ENCODE results near the gene MIS12. TPM values are rescaled to one million over a fixed set of nuclear protein-coding genes. Genes with fewer than 3 reads are reported as not detected.

MIS12 gene
- total and polyA plus RNA-seq, 2 of the 13 experiments (the other 11 are each of a cell fraction or from before 2014, with no cell fraction given): 13.4 to 28.0 TPM

DNA sequence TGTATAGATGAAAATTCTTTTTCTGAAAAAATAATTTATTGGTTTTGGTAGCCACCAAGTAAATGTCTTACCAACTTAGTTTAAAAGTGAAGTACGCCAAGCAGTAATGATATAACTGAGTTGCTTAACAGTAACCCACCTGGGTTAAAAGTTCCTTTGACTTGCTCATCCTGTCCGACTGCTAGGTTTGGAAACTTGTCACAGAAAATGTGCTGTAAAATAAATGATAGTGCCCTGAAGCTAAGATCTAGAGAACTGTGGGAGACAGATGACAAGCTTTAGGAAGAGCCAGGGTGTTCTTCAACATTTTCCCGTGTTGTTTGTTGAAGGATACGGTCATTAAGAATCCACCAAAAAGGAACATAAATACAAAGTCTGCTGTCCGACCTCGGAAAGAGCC is 5.4 kb upstream of the MIS12 start (continued):
- TF ChIP-seq, protein P1, sequence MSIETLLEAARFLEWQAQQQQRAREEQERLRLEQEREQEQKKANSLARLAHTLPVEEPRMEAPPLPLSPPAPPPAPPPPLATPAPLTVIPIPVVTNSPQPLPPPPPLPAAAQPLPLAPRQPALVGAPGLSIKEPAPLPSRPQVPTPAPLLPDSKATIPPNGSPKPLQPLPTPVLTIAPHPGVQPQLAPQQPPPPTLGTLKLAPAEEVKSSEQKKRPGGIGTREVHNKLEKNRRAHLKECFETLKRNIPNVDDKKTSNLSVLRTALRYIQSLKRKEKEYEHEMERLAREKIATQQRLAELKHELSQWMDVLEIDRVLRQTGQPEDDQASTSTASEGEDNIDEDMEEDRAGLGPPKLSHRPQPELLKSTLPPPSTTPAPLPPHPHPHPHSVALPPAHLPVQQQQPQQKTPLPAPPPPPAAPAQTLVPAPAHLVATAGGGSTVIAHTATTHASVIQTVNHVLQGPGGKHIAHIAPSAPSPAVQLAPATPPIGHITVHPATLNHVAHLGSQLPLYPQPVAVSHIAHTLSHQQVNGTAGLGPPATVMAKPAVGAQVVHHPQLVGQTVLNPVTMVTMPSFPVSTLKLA (IDR thresholded peaks at IDR 0.05): no peak
- TF ChIP-seq, protein P2, sequence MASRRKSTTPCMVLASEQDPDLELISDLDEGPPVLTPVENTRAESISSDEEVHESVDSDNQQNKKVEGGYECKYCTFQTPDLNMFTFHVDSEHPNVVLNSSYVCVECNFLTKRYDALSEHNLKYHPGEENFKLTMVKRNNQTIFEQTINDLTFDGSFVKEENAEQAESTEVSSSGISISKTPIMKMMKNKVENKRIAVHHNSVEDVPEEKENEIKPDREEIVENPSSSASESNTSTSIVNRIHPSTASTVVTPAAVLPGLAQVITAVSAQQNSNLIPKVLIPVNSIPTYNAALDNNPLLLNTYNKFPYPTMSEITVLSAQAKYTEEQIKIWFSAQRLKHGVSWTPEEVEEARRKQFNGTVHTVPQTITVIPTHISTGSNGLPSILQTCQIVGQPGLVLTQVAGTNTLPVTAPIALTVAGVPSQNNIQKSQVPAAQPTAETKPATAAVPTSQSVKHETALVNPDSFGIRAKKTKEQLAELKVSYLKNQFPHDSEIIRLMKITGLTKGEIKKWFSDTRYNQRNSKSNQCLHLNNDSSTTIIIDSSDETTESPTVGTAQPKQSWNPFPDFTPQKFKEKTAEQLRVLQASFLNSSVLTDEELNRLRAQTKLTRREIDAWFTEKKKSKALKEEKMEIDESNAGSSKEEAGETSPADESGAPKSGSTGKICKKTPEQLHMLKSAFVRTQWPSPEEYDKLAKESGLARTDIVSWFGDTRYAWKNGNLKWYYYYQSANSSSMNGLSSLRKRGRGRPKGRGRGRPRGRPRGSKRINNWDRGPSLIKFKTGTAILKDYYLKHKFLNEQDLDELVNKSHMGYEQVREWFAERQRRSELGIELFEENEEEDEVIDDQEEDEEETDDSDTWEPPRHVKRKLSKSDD (CRISPR knock-in tag; IDR thresholded peaks at IDR 0.05; ENCODE audit: low read depth): no peak

DNA sequence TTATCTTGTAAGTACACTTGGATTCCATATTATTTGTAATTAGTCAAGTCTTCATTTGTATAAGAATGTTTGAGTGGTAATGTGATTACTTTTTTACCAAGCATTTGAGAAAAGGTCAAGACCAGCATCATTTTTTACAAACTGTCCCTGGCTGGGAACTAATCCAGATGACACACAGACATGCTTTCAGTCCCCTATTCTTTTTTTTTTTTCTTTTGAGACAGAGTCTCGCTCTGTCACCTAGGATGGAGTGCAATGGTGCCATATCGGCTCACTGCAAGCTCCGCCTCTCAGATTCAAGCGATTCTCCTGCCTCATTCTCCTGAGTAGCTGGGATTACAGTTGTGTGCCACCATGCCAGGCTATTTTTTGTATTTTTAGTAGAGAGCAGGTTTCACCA is 4.9 kb upstream of the MIS12 start:
- Histone ChIP-seq H3K4me1 (ENCODE audit: insufficient read depth, low read length) (peaks cover 20% of the 10 kb centered on the region), H3K27ac (ENCODE audit: extremely low read length, insufficient read depth, low read length) (no peak overlapping the region), H3K4me3 (replicated peaks in 1 of 3; ENCODE audit: insufficient read depth in 1 of 3, low read depth in 2 of 3, low read length in 3 of 3) (no peak overlapping the region), H4K20me1 (ENCODE audit: insufficient read depth, low read length) (no peaks in the 10 kb centered on the region), H3K27me3 (ENCODE audit: control insufficient read depth in 1 of 2, insufficient read depth in 2 of 2, low read length in 2 of 2) (no peaks in the 10 kb centered on the region; a peak in 1 of 5 replicates), H3K4me2 (ENCODE audit: low read depth, low read length) (no peak overlapping the region), H3K79me2 (ENCODE audit: insufficient read depth, low read length) (peaks cover 41% of the 10 kb centered on the region), H3K9ac (ENCODE audit: insufficient read depth, low read depth, low read length) (no peak overlapping the region), H3K9me3 (ENCODE audit: low read length) (no peaks in the 10 kb centered on the region), H2AFZ (ENCODE audit: low read length) (no peak overlapping the region), H3K36me3 (replicated peaks in 1 of 2; ENCODE audit: control insufficient read depth in 1 of 2, insufficient read depth in 2 of 2, low read length in 2 of 2) (peaks cover 20 to 70% of the 10 kb centered on the region in 2 experiments)
- intact Hi-C loops (cut with micrococcal nuclease; ENCODE audit: unreplicated experiment) (no loop called here), in situ Hi-C loops (cut with HindIII; ENCODE audit: extremely low pct_ligation_motif_present, low pct_unique_long_range_greater_than_20kb) (no loop called here)
- ATAC-seq (no peak), DNase-seq (ENCODE audit: low spot score) (no peak), FAIRE-seq (no peak)
- POLR2A ChIA-PET: no interaction called here
- CTCF ChIA-PET (ENCODE audit: low intra/inter-chr PET ratio, low total read pairs): no interaction called here
- 96% methylated on average over 4 of the region's 4 CpGs for WGBS (ENCODE audit: low lambda C conversion rate)
- no peak for TF ChIP-seq CEBPG (CRISPR knock-in tag; IDR thresholded peaks at IDR 0.05)
- no peak for TF ChIP-seq NCOA1 (CRISPR knock-in tag; IDR thresholded peaks at IDR 0.05)
- TF ChIP-seq PAWR (CRISPR knock-in tag; IDR thresholded peaks at IDR 0.05; ENCODE audit: borderline replicate concordance): no peak
- no peak for TF ChIP-seq SRSF4 (IDR thresholded peaks at IDR 0.05; ENCODE audit: low read depth, low read length, poor library complexity, severe bottlenecking)
- no peak for TF ChIP-seq KDM5A (IDR thresholded peaks at IDR 0.05; ENCODE audit: borderline replicate concordance, low read length)
- no peak for TF ChIP-seq ESRRA (CRISPR knock-in tag; IDR thresholded peaks at IDR 0.05; ENCODE audit: low read depth)
- TF ChIP-seq, protein P3, sequence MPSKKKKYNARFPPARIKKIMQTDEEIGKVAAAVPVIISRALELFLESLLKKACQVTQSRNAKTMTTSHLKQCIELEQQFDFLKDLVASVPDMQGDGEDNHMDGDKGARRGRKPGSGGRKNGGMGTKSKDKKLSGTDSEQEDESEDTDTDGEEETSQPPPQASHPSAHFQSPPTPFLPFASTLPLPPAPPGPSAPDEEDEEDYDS (CRISPR knock-in tag; IDR thresholded peaks at IDR 0.05): no peak
- TF ChIP-seq ZNF468 (CRISPR knock-in tag; IDR thresholded peaks at IDR 0.05): no peak
- TF ChIP-seq, protein P4, sequence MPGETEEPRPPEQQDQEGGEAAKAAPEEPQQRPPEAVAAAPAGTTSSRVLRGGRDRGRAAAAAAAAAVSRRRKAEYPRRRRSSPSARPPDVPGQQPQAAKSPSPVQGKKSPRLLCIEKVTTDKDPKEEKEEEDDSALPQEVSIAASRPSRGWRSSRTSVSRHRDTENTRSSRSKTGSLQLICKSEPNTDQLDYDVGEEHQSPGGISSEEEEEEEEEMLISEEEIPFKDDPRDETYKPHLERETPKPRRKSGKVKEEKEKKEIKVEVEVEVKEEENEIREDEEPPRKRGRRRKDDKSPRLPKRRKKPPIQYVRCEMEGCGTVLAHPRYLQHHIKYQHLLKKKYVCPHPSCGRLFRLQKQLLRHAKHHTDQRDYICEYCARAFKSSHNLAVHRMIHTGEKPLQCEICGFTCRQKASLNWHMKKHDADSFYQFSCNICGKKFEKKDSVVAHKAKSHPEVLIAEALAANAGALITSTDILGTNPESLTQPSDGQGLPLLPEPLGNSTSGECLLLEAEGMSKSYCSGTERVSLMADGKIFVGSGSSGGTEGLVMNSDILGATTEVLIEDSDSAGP (CRISPR knock-in tag; IDR thresholded peaks at IDR 0.05; ENCODE audit: borderline replicate concordance): no peak
- no peak for TF ChIP-seq ZNF556 (CRISPR knock-in tag; IDR thresholded peaks at IDR 0.05; ENCODE audit: borderline replicate concordance)
- BruUV-seq (replicated peaks): no TSS peak

Data from HepG2 (cell line).